DOHH2 (cell line): Measurements from ENCODE around the gene ZFP3.
"Not testable (repeated sequence)": the region's sequence is repeated elsewhere in the genome, so short reads cannot be mapped to it uniquely, and the experiment has no call there.

Experiments
- H3F3A ChIP-seq: fragments of 200-600 bp; sonication (generic), shearing (Covaris generic); 2 replicates; pipeline ENCODE4 v1.6.0; 2016; ENCODE audit warnings: antibody characterized with exemption, mild to moderate bottlenecking; ENCODE audit not compliant: control insufficient read depth, insufficient read depth
- H3K27ac ChIP-seq: fragments of 200-600 bp; sonication (generic); 2 replicates; pipeline ENCODE4 v1.5.1; 2014; ENCODE audit warnings: low read depth, mild to moderate bottlenecking, low read length, moderate library complexity
- H3K27me3 ChIP-seq: fragments of 200-600 bp; sonication (generic); 2 replicates; pipeline ENCODE4 v1.6.1; 2014; ENCODE audit warnings: mild to moderate bottlenecking, low read length, mixed read lengths; ENCODE audit not compliant: control insufficient read depth
- H3K36me3 ChIP-seq: fragments of 200-600 bp; sonication (generic); 2 replicates; pipeline ENCODE4 v1.6.1; 2014; ENCODE audit warnings: mild to moderate bottlenecking, low read length, moderate library complexity, mixed read lengths; ENCODE audit not compliant: control insufficient read depth
- H3K4me1 ChIP-seq: fragments of 200-600 bp; sonication (generic); 2 replicates; pipeline ENCODE4 v1.6.1; 2014; ENCODE audit warnings: mild to moderate bottlenecking, low read length, mixed read lengths; ENCODE audit not compliant: control insufficient read depth
- H3K4me2 ChIP-seq: fragments of 200-600 bp; sonication (generic); 2 replicates; pipeline ENCODE4 v1.6.0; 2014; ENCODE audit warnings: mild to moderate bottlenecking, low read length, moderate library complexity
- H3K4me3 ChIP-seq: fragments of 200-600 bp; sonication (generic); 2 replicates; pipeline ENCODE4 v1.5.1; 2014; ENCODE audit warnings: mild to moderate bottlenecking, low read length, mixed read lengths
- H3K79me2 ChIP-seq: fragments of 200-600 bp; sonication (generic); 2 replicates; pipeline ENCODE4 v1.6.1; 2014; ENCODE audit warnings: mild to moderate bottlenecking, low read length, mixed read lengths; ENCODE audit not compliant: control insufficient read depth
- H3K9me2 ChIP-seq: fragments of 200-600 bp; sonication (generic); replicated peaks from 2 replicates; pipeline ENCODE4 v1.6.1; 2014; ENCODE audit warnings: mild to moderate bottlenecking, low read length, mixed read lengths; ENCODE audit not compliant: control insufficient read depth
- H3K9me3 ChIP-seq: fragments of 200-600 bp; sonication (generic); 2 replicates; pipeline ENCODE4 v1.6.1; 2014; ENCODE audit warnings: antibody characterized with exemption, low read length, mixed read lengths; ENCODE audit not compliant: control insufficient read depth, insufficient read depth
- H4K20me1 ChIP-seq: fragments of 200-600 bp; sonication (generic); 2 replicates; pipeline ENCODE4 v1.6.0; 2014; ENCODE audit warnings: low read depth, mild to moderate bottlenecking, antibody characterized with exemption, low read length, moderate library complexity; ENCODE audit not compliant: control insufficient read depth, insufficient read depth
- CTCF ChIP-seq: fragments of 200-600 bp; sonication (generic); IDR thresholded peaks from one replicate; pipeline ENCODE4 v1.5.1; 2014; ENCODE audit warnings: antibody characterized with exemption, mild to moderate bottlenecking, low read depth, low read length; ENCODE audit not compliant: poor library complexity, severe bottlenecking
- EZH2phosphoT487 ChIP-seq: fragments of 200-600 bp; sonication (generic); IDR thresholded peaks from 2 replicates; pipeline ENCODE4 v1.6.1; 2017; ENCODE audit warnings: borderline replicate concordance, mild to moderate bottlenecking, antibody characterized with exemption, low read length, moderate library complexity, mixed read lengths

Gene ZFP3

DNA sequence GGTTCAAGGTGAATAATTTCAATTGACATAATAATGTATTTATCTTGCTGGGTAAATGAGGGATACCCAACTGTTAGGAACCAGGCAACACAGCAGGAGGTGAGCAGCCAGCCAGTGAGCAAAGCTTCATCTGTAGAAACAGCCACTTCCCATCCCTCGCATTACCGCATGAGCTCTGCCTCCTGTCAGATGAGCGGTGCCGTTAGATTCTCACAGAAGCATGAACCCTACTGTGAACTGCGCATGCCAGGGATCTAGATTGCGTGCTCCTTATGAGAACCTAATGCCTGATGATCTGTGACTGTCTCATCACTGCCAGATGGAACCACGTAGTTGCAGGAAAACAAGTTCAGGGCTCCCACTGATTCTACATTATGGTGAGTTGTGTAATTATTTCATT is 46.6 kb downstream of the ZFP3 start:
- H4K20me1 ChIP-seq, H3K4me3 ChIP-seq, H3K4me2 ChIP-seq, H3K79me2 ChIP-seq, H3K27me3 ChIP-seq, H3K4me1 ChIP-seq, H3K9me3 ChIP-seq, H3F3A ChIP-seq, H3K9me2 ChIP-seq, H3K36me3 ChIP-seq, H3K27ac ChIP-seq: not testable (repeated sequence)

GRCh38 chr17:5126719-5127488 is 48.6 kb downstream of the ZFP3 start:
- no peaks in the 10 kb centered on the region for H3K4me1 ChIP-seq

GRCh38 chr17:5127910-5128309 is 49.6 kb downstream of the ZFP3 start:
- no peaks in the 10 kb centered on the region for H3K79me2 ChIP-seq
- no peaks in the 10 kb centered on the region for H3K27me3 ChIP-seq
- H3K27ac ChIP-seq = no peak overlapping the region
- H3K36me3 ChIP-seq = no peaks in the 10 kb centered on the region
- H4K20me1 ChIP-seq = no peaks in the 10 kb centered on the region
- no peak overlapping the region for H3K4me3 ChIP-seq
- H3K4me1 ChIP-seq = no peaks in the 10 kb centered on the region
- H3K4me2 ChIP-seq = no peak overlapping the region
- no peaks in the 10 kb centered on the region for H3F3A ChIP-seq
- H3K9me3 ChIP-seq = no peaks in the 10 kb centered on the region
- no peaks in the 10 kb centered on the region for H3K9me2 ChIP-seq
- TF ChIP-seq EZH2phosphoT487 (no peak), CTCF (no peak)

More at GRCh38 chr17:5126719-5127488, 48.6 kb downstream of the ZFP3 start:
- TF ChIP-seq EZH2phosphoT487 (no peak), CTCF (no peak)
- Histone ChIP-seq H3K79me2 (no peaks in the 10 kb centered on the region), H3K27ac (no peak overlapping the region), H3K36me3 (no peaks in the 10 kb centered on the region), H3K4me2 (no peak overlapping the region), H3K27me3 (no peaks in the 10 kb centered on the region), H3K4me3 (no peak overlapping the region), H4K20me1 (no peaks in the 10 kb centered on the region), H3K9me2 (no peaks in the 10 kb centered on the region), H3K9me3 (no peaks in the 10 kb centered on the region), H3F3A (no peaks in the 10 kb centered on the region)

DNA sequence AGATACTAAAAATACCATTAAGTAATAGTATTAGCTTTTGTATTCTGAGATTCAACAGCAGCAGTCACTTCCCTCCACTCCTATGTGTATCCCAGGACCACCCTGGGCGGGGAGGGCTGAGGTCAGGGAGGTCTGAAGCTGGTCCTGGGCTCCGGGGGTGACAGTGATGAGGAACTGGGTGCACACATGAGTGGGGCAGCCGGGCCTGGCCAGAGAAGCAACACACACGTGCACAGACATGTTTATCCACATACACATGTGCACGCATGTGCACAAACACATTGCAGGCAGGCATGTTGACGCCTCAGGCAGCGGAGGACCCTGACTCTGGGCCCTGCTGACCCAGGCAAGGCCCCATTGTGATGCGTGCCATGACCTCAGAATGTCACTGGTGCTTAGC is 50.1 kb downstream of the ZFP3 start:
- H3K27ac ChIP-seq, H3K4me3 ChIP-seq, H3K79me2 ChIP-seq, H3K9me2 ChIP-seq, H4K20me1 ChIP-seq, H3F3A ChIP-seq, H3K27me3 ChIP-seq, H3K4me1 ChIP-seq, H3K4me2 ChIP-seq, H3K9me3 ChIP-seq, H3K36me3 ChIP-seq: not testable (repeated sequence)
